RPMI8226 (cell line): ENCODE measurements around the gene HHLA2.
A peak's percentile ranks its signal among the peaks of the same experiment; 100 is the strongest.
"Not testable (repeated sequence)": the region's sequence is repeated elsewhere in the genome, so short reads cannot be mapped to it uniquely, and the experiment has no call there.

Source experiments
- DNase-seq: peaks from one replicate; pipeline ENCODE4 v3.0.0-alpha.2; 2015

The HHLA2 gene

GRCh38 chr3:108296239-108296638 is at the start of gene HHLA2:
Gene HHLA2 (plus strand): TSS chr3:108296548. CDS start chr3:108351814, 55,266 bp downstream.
- DNase-seq = no peak

GRCh38 chr3:108250626-108251025 is 45.7 kb upstream of the HHLA2 start:
- DNase-seq = no peak

- no peak for DNase-seq
Measured at GRCh38 chr3:108251265-108251664, 45.1 kb upstream of the HHLA2 start.

- DNase-seq = no peak
Measured at GRCh38 chr3:108251844-108252243, 44.5 kb upstream of the HHLA2 start.

GRCh38 chr3:108255131-108255530 is 41.2 kb upstream of the HHLA2 start:
- DNase-seq = no peak

GRCh38 chr3:108264534-108265298 is 31.6 kb upstream of the HHLA2 start:
- not testable (repeated sequence) for DNase-seq

- DNase-seq = not testable (repeated sequence)
Measured at GRCh38 chr3:108268235-108268634, 28.1 kb upstream of the HHLA2 start.

GRCh38 chr3:108271626-108272025 is 24.7 kb upstream of the HHLA2 start:
- no peak for DNase-seq

- not testable (repeated sequence) for DNase-seq
Measured at GRCh38 chr3:108279066-108279465, 17.3 kb upstream of the HHLA2 start.

GRCh38 chr3:108280476-108280875 is 15.9 kb upstream of the HHLA2 start:
- no peak for DNase-seq

- no peak for DNase-seq
Measured at GRCh38 chr3:108281670-108282069, 14.7 kb upstream of the HHLA2 start.

- DNase-seq = no peak
Measured at GRCh38 chr3:108283006-108283405, 13.3 kb upstream of the HHLA2 start.

GRCh38 chr3:108283989-108284388 is 12.4 kb upstream of the HHLA2 start:
- DNase-seq = no peak

GRCh38 chr3:108285176-108285575 is 11.2 kb upstream of the HHLA2 start:
- no peak for DNase-seq

GRCh38 chr3:108287146-108287545 is 9.2 kb upstream of the HHLA2 start:
- DNase-seq = no peak

GRCh38 chr3:108288193-108288592 is 8.2 kb upstream of the HHLA2 start:
- not testable (repeated sequence) for DNase-seq

GRCh38 chr3:108289159-108289558 is 7.2 kb upstream of the HHLA2 start:
- DNase-seq = no peak

GRCh38 chr3:108292450-108292849 is 3.9 kb upstream of the HHLA2 start:
- DNase-seq = no peak

- DNase-seq = peak; percentile 58
Measured at GRCh38 chr3:108292905-108293328, 3.4 kb upstream of the HHLA2 start.

GRCh38 chr3:108293858-108294257 is 2.5 kb upstream of the HHLA2 start:
- DNase-seq = no peak

- no peak for DNase-seq
Measured at GRCh38 chr3:108295421-108296175, 750 bp upstream of the HHLA2 start.

GRCh38 chr3:108297647-108298046 is 1.3 kb downstream of the HHLA2 start:
- no peak for DNase-seq

- DNase-seq = no peak
Measured at GRCh38 chr3:108298056-108298455, 1.7 kb downstream of the HHLA2 start.
